ENCODE results near the gene ADGRL3.
"Not testable (repeated sequence)": the region's sequence is repeated elsewhere in the genome, so short reads cannot be mapped to it uniquely, and the experiment has no call there.

DNA sequence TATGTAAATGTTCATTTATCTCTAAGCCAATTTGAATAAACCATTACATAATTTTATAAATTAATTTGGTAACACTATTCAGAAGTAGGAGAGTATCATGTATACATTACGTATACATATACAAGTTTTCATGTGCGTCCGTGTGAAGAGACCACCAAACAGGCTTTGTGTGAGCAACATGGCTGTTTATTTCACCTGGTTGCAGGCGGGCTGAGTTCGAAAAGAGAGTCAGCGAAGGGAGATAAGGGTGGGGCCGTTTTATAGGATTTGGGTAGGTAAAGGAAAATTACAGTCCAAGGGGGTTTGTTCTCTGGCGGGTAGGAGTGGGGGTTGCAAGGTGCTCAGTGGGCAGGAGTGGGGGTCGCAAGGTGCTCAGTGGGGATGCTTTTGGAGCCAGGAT lies 564.0 kb downstream of the ADGRL3 start:
- TF ChIP-seq, protein P1, sequence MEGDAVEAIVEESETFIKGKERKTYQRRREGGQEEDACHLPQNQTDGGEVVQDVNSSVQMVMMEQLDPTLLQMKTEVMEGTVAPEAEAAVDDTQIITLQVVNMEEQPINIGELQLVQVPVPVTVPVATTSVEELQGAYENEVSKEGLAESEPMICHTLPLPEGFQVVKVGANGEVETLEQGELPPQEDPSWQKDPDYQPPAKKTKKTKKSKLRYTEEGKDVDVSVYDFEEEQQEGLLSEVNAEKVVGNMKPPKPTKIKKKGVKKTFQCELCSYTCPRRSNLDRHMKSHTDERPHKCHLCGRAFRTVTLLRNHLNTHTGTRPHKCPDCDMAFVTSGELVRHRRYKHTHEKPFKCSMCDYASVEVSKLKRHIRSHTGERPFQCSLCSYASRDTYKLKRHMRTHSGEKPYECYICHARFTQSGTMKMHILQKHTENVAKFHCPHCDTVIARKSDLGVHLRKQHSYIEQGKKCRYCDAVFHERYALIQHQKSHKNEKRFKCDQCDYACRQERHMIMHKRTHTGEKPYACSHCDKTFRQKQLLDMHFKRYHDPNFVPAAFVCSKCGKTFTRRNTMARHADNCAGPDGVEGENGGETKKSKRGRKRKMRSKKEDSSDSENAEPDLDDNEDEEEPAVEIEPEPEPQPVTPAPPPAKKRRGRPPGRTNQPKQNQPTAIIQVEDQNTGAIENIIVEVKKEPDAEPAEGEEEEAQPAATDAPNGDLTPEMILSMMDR (IDR thresholded peaks at IDR 0.05), result not testable (repeated sequence)
- TF ChIP-seq POLR2A (IDR thresholded peaks at IDR 0.05), result not testable (repeated sequence)
